Measurements from ENCODE around the gene NKX1-1. TPM values are rescaled to one million over a fixed set of nuclear protein-coding genes. Genes with fewer than 3 reads are reported as not detected.

The NKX1-1 gene
- total and polyA plus RNA-seq, 9 of the 15 experiments (the other 6 are each of a cell fraction or from before 2014, with no cell fraction given): not detected

GRCh38 chr4:1453731-1454130 lies 47.5 kb upstream of the NKX1-1 start:
- H3K4me3 ChIP-seq: no peak overlapping the region
- H3K4me1 ChIP-seq (replicated peaks in 1 of 2; ENCODE audit: control insufficient read depth in 2 of 2, insufficient read depth in 2 of 2, low read length in 2 of 2): peaks cover 0 to 3% of the 10 kb centered on the region in 2 experiments; a peak in 1 of 5 replicates
- peaks cover 5% of the 10 kb centered on the region for H3K9me3 ChIP-seq (replicated peaks; ENCODE audit: control insufficient read depth, insufficient read depth, low read depth, low read length)
- intact Hi-C loops (cut with micrococcal nuclease): no loop called here
- DNase-seq (ENCODE audit: extremely low read depth in 1 of 4, low spot score in 3 of 4) (no peak), FAIRE-seq (no peak), ATAC-seq (no peak)
- POLR2A ChIA-PET: no interaction called here
- no peaks in the 10 kb centered on the region for H3K79me2 ChIP-seq (ENCODE audit: control insufficient read depth, insufficient read depth, low read length)
- in situ Hi-C loops (cut with MboI): no loop called here
- TF ChIP-seq HDAC1 (IDR thresholded peaks at IDR 0.05): 0 out of 4 replicates have a peak, but pooled peaks of 1 of the 2 experiments have one; percentile 16
- TF ChIP-seq NELFE (IDR thresholded peaks at IDR 0.05; ENCODE audit: insufficient read depth, insufficient read length): no peak
- peak; percentile 6; the same call in 1 of the 2 replicates for TF ChIP-seq ATF3 (IDR thresholded peaks at IDR 0.05)
- no peak for TF ChIP-seq ATF3 (CRISPR knock-in tag; conservative IDR thresholded peaks at IDR 0.05)
- TF ChIP-seq ATF1 (CRISPR knock-in tag; IDR thresholded peaks at IDR 0.05): no peak
- peak; percentile 17; the same call in 1 of the 2 replicates for TF ChIP-seq ATF1 (tag; IDR thresholded peaks at IDR 0.05)
- H3K4me2 ChIP-seq (ENCODE audit: insufficient read depth, low read length): no peak overlapping the region
- H4K20me1 ChIP-seq (replicated peaks; ENCODE audit: control insufficient read depth, insufficient read depth, low read length): no peaks in the 10 kb centered on the region
- no peaks in the 10 kb centered on the region for H3K36me3 ChIP-seq (ENCODE audit: control insufficient read depth, insufficient read depth, low read length)
- H2AFZ ChIP-seq (ENCODE audit: low read depth, low read length): no peak overlapping the region
- H3K27ac ChIP-seq (ENCODE audit: extremely low read depth, low read depth, low read length): no peak overlapping the region
- H3K9ac ChIP-seq (ENCODE audit: insufficient read depth in 1 of 2, low read depth in 2 of 2, low read length in 2 of 2): no peak overlapping the region
- H3K9me1 ChIP-seq (ENCODE audit: control insufficient read depth, insufficient read depth, low read length): no peaks in the 10 kb centered on the region
- no TSS peak for BruUV-seq (replicated peaks)
- H3K27me3 ChIP-seq (ENCODE audit: control insufficient read depth in 2 of 2, insufficient read depth in 2 of 2, low read length in 2 of 2): peaks cover 3 to 35% of the 10 kb centered on the region in 2 experiments; a peak in 4 of 5 replicates
- CTCF ChIA-PET (ENCODE audit: low intra/inter-chr PET ratio): no interaction called here
- WGBS (ENCODE audit: insufficient coverage, low coverage, missing lambda C conversion rate): 0% methylated on average over 2 of the region's 2 CpGs

Measured in K562 (cell line).